PC-9 (cell line): ENCODE measurements around the gene CNTN1.

Experiments used
- CTCF ChIP-seq: fragments of 200-600 bp; sonication (generic); conservative IDR thresholded peaks from 2 replicates; pipeline ENCODE4 v1.6.1; 2017; ENCODE audit warnings: mixed run types, antibody characterized with exemption, mild to moderate bottlenecking, moderate library complexity
- EZH2 ChIP-seq: fragments of 200-600 bp; sonication (generic); IDR thresholded peaks from 2 replicates; pipeline ENCODE4 v1.8.0; 2017; ENCODE audit warnings: antibody characterized with exemption, low read depth

GRCh38 chr12:40726366-40726765, 34.1 kb downstream of the CNTN1 start:
- no peak for TF ChIP-seq EZH2
- TF ChIP-seq CTCF, result no peak
